ENCODE data around the gene APBA2.

APBA2 gene

DNA sequence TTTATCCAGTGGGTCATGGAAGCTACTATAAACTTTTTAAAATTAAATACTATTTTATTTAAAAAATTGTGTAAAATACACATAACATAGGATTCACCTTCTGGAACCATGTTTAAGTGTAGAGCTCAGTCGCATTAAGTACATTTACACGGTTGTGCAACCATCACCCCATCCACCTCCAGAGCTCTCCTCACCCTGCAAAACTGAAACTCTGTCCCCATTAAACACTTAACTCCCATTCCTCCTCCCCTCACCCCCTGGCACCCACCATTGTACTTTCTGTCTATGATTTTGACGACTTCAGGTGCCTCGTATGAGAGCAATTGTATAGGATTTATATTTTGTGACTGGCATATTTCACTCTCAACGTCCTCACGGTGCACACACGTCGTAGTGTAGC, 70.7 kb downstream of the APBA2 start:
- Mint-ChIP-seq H3K36me3 (ENCODE audit: low read depth) (no peaks in the 10 kb centered on the region), H3K4me3 (no peak overlapping the region), H3K27ac (no peak overlapping the region), H3K9me3 (peaks cover 3% of the 10 kb centered on the region), H3K27me3 (ENCODE audit: low read depth) (no peaks in the 10 kb centered on the region), H3K4me1 (peaks cover 16% of the 10 kb centered on the region)
- no peak for TF ChIP-seq CTCF (IDR thresholded peaks at IDR 0.05; ENCODE audit: unreplicated experiment in 3 of 3)

GRCh38 chr15:28957606-28958498, 72.1 kb downstream of the APBA2 start:
- Mint-ChIP-seq H3K36me3 (ENCODE audit: low read depth) (no peaks in the 10 kb centered on the region), H3K4me3 (no peak overlapping the region), H3K27me3 (ENCODE audit: low read depth) (no peaks in the 10 kb centered on the region), H3K27ac (no peak overlapping the region), H3K9me3 (peaks cover 3% of the 10 kb centered on the region), H3K4me1 (peaks cover 16% of the 10 kb centered on the region)
- no peak for TF ChIP-seq CTCF (IDR thresholded peaks at IDR 0.05; ENCODE audit: unreplicated experiment in 3 of 3)

DNA sequence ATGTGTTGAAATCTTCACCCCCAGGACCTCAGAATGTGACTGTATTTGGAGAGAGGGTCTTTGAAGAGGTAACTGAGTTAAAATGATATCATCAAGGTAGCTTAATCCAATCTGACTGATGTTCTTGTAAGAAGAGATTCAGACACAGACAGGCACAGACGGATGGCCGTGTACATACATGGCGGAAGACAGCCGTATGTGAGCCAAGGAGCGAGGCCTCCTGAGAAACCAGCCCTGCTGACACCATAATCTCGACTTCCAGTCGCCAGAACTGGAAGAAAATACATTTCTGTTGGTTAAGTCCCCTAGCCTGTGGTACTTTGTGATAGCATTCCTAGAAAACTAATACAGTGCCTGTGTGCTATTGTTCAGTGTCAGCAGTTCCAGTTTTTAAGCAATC, 73.6 kb downstream of the APBA2 start:
- no peak overlapping the region for H3K27ac Mint-ChIP-seq
- no peak overlapping the region for H3K4me3 Mint-ChIP-seq
- TF ChIP-seq CTCF (IDR thresholded peaks at IDR 0.05; ENCODE audit: unreplicated experiment in 3 of 3), result no peak
- H3K27me3 Mint-ChIP-seq (ENCODE audit: low read depth), result no peaks in the 10 kb centered on the region
- H3K4me1 Mint-ChIP-seq, result peaks cover 11% of the 10 kb centered on the region
- peaks cover 3% of the 10 kb centered on the region for H3K9me3 Mint-ChIP-seq
- no peaks in the 10 kb centered on the region for H3K36me3 Mint-ChIP-seq (ENCODE audit: low read depth)

GRCh38 chr15:28960979-28961378, 75.2 kb downstream of the APBA2 start:
- no peak for TF ChIP-seq CTCF (IDR thresholded peaks at IDR 0.05; ENCODE audit: unreplicated experiment in 3 of 3)
- H3K36me3 Mint-ChIP-seq (ENCODE audit: low read depth), result no peaks in the 10 kb centered on the region
- no peaks in the 10 kb centered on the region for H3K27me3 Mint-ChIP-seq (ENCODE audit: low read depth)
- no peaks in the 10 kb centered on the region for H3K4me1 Mint-ChIP-seq
- no peak overlapping the region for H3K27ac Mint-ChIP-seq
- H3K4me3 Mint-ChIP-seq, result no peak overlapping the region
- peaks cover 3% of the 10 kb centered on the region for H3K9me3 Mint-ChIP-seq

GRCh38 chr15:28961391-28961790, 75.6 kb downstream of the APBA2 start:
- Mint-ChIP-seq H3K27me3 (ENCODE audit: low read depth) (no peaks in the 10 kb centered on the region), H3K27ac (no peak overlapping the region)

More at GRCh38 chr15:28961391-28961790, 75.6 kb downstream of the APBA2 start:
- TF ChIP-seq CTCF (IDR thresholded peaks at IDR 0.05; ENCODE audit: unreplicated experiment in 3 of 3), result no peak
- Mint-ChIP-seq H3K9me3 (peaks cover 3% of the 10 kb centered on the region), H3K4me1 (no peaks in the 10 kb centered on the region), H3K36me3 (ENCODE audit: low read depth) (no peaks in the 10 kb centered on the region), H3K4me3 (no peak overlapping the region)
